ENCODE measurements around the gene GARS1. TPM values are rescaled to one million over a fixed set of nuclear protein-coding genes. Genes with fewer than 3 reads are reported as not detected.

The GARS1 gene
- total and polyA plus RNA-seq, 9 of the 15 experiments (the other 6 are each of a cell fraction or from before 2014, with no cell fraction given), result 142 to 769 (median 272) TPM

- no peaks in the 10 kb centered on the region for H3K79me2 ChIP-seq (ENCODE audit: control insufficient read depth, insufficient read depth, low read length)
- H3K4me2 ChIP-seq (ENCODE audit: insufficient read depth, low read length), result no peak overlapping the region
- ATAC-seq (no peak), FAIRE-seq (no peak), DNase-seq (ENCODE audit: extremely low read depth in 1 of 4, low spot score in 3 of 4) (no peak)
- ChIA-PET CTCF (ENCODE audit: low intra/inter-chr PET ratio) (no interaction called here), POLR2A (interaction anchor here (0.9 to 2.8 kb wide), 3 partner anchors 11 to 50 kb away, joined by 3 to 15 read pairs (median 3); no protein-coding TSS in a partner anchor)
- TF ChIP-seq TAF7 (tag; IDR thresholded peaks at IDR 0.05) (no peak), NR4A1 (CRISPR knock-in tag; IDR thresholded peaks at IDR 0.05) (no peak), NR4A1 (tag; IDR thresholded peaks at IDR 0.05) (no peak)
- no peaks in the 10 kb centered on the region for H3K36me3 ChIP-seq (ENCODE audit: control insufficient read depth, insufficient read depth, low read length)
- no peak overlapping the region for H3K4me3 ChIP-seq
- H3K27me3 ChIP-seq (ENCODE audit: control insufficient read depth in 2 of 2, insufficient read depth in 2 of 2, low read length in 2 of 2), result peaks cover 2 to 43% of the 10 kb centered on the region in 2 experiments; a peak in 3 of 5 replicates
- H3K9me3 ChIP-seq (replicated peaks; ENCODE audit: control insufficient read depth, insufficient read depth, low read depth, low read length), result no peaks in the 10 kb centered on the region
- H2AFZ ChIP-seq (ENCODE audit: low read depth, low read length), result no peak overlapping the region
- no peak overlapping the region for H3K9ac ChIP-seq (ENCODE audit: insufficient read depth in 1 of 2, low read depth in 2 of 2, low read length in 2 of 2)
- in situ Hi-C loops (cut with MboI) (no loop called here), intact Hi-C loops (cut with micrococcal nuclease) (no loop called here)
- BruUV-seq (replicated peaks), result no TSS peak
- peaks cover 0 to 3% of the 10 kb centered on the region in 2 experiments; a peak in 1 of 5 replicates for H3K4me1 ChIP-seq (replicated peaks in 1 of 2; ENCODE audit: control insufficient read depth in 2 of 2, insufficient read depth in 2 of 2, low read length in 2 of 2)
- peaks cover 4% of the 10 kb centered on the region; the same call in 1 of the 2 replicates for H4K20me1 ChIP-seq (replicated peaks; ENCODE audit: control insufficient read depth, insufficient read depth, low read length)
- WGBS (ENCODE audit: insufficient coverage, low coverage, missing lambda C conversion rate), result 4% methylated on average over 20 of the region's 22 CpGs
- no peak overlapping the region for H3K27ac ChIP-seq (ENCODE audit: extremely low read depth, low read depth, low read length)
- no peaks in the 10 kb centered on the region for H3K9me1 ChIP-seq (ENCODE audit: control insufficient read depth, insufficient read depth, low read length)
Measured at GRCh38 chr7:30655096-30655970, 60.7 kb downstream of the GARS1 start.
